ENCODE results near the gene AFAP1.

- TF ChIP-seq POLR2AphosphoS5 (IDR thresholded peaks at IDR 0.05): no peak
- TF ChIP-seq, protein P1, sequence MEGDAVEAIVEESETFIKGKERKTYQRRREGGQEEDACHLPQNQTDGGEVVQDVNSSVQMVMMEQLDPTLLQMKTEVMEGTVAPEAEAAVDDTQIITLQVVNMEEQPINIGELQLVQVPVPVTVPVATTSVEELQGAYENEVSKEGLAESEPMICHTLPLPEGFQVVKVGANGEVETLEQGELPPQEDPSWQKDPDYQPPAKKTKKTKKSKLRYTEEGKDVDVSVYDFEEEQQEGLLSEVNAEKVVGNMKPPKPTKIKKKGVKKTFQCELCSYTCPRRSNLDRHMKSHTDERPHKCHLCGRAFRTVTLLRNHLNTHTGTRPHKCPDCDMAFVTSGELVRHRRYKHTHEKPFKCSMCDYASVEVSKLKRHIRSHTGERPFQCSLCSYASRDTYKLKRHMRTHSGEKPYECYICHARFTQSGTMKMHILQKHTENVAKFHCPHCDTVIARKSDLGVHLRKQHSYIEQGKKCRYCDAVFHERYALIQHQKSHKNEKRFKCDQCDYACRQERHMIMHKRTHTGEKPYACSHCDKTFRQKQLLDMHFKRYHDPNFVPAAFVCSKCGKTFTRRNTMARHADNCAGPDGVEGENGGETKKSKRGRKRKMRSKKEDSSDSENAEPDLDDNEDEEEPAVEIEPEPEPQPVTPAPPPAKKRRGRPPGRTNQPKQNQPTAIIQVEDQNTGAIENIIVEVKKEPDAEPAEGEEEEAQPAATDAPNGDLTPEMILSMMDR (IDR thresholded peaks at IDR 0.05): no peak
Observed at GRCh38 chr4:7976634-7977033, 37.0 kb upstream of the AFAP1 start.

All from transverse colon (tissue), 4 donors.